ENCODE data around the gene PRR15L. TPM values are rescaled to one million over a fixed set of nuclear protein-coding genes. Genes with fewer than 3 reads are reported as not detected.

Gene PRR15L
- total RNA-seq, 1 experiment from 2014 or later, result not detected

DNA sequence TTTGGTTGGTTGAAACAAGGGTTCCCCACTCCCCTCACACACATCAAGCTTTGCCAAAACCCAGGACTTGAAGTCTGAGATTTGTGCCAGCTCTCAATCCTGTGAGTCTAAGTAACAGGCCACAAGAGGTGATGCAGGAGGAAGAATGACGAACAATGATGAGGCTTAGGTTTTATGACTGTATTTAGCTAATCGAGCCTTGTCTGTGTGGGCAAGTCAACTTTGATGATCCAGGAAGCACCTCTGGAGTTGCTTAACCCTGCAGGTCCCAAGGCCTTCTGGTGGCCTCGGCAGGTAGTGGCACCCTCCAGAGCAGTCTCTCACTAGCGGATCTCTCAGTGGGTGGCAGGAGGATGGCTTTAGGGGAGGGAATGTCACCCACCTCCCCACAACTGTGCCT is 41.9 kb upstream of the PRR15L start:
- no peaks in the 10 kb centered on the region for H3K79me2 ChIP-seq (ENCODE audit: insufficient read depth, low read length)
- Mint-ChIP-seq H3K9me3 (no peaks in the 10 kb centered on the region; a peak in 1 of 5 replicates), H3K27me3 (ENCODE audit: low read depth) (no peaks in the 10 kb centered on the region; the same call in 1 of the 2 replicates), H3K36me3 (ENCODE audit: insufficient read depth in 1 of 3, low read depth in 3 of 3) (no peaks in the 10 kb centered on the region), H3K4me3 (no peak overlapping the region), H3K4me1 (peaks cover 55 to 58% of the 10 kb centered on the region in 2 experiments), H3K27ac (peak overlapping the region in 2 of 3 experiments; percentile 15 to 54; a peak in 3 of 7 replicates)
- DNase-seq, result no peak
- H4K5ac ChIP-seq (ENCODE audit: insufficient read length, low read depth, low read length), result no peak overlapping the region
- no peak overlapping the region for H3K56ac ChIP-seq (ENCODE audit: insufficient read length, low read depth, low read length)
- H2BK12ac ChIP-seq (ENCODE audit: insufficient read length, low read depth, low read length), result no peak overlapping the region
- H3K27me3 ChIP-seq (ENCODE audit: insufficient read depth, low read length), result no peaks in the 10 kb centered on the region
- H3K79me1 ChIP-seq (ENCODE audit: insufficient read depth, low read depth, low read length, poor library complexity, severe bottlenecking), result no peaks in the 10 kb centered on the region
- no peak overlapping the region for H2AFZ ChIP-seq (ENCODE audit: low read length)
- no peak overlapping the region for H2BK20ac ChIP-seq (ENCODE audit: low read depth, low read length, poor library complexity, severe bottlenecking)
- no peak overlapping the region for H3K23ac ChIP-seq (ENCODE audit: insufficient read length, low read depth, low read length)
- no peak overlapping the region for H3K9ac ChIP-seq (ENCODE audit: extremely low read depth, insufficient read length, low read length)
- H2BK5ac ChIP-seq (ENCODE audit: insufficient read length, low read length), result no peak overlapping the region
- WGBS (ENCODE audit: extremely low coverage, insufficient read length, low lambda C conversion rate), result no CpG with 5 or more reads among the region's 4 CpGs
- H3K9me3 ChIP-seq (ENCODE audit: control insufficient read depth, low read depth, low read length), result no peaks in the 10 kb centered on the region
- H3K27ac ChIP-seq (ENCODE audit: insufficient read length, low read depth, low read length), result no peak overlapping the region
- H2AK5ac ChIP-seq (ENCODE audit: insufficient read length, low read length), result no peak overlapping the region
- H4K91ac ChIP-seq (ENCODE audit: insufficient read length, low read depth, low read length), result no peak overlapping the region
- no peak overlapping the region for H2BK120ac ChIP-seq (ENCODE audit: low read depth, low read length, poor library complexity, severe bottlenecking)
- no peak overlapping the region for H3K4ac ChIP-seq (ENCODE audit: low read depth, low read length)
- H3K23me2 ChIP-seq (ENCODE audit: insufficient read length, low read depth, low read length, poor library complexity, severe bottlenecking), result no peaks in the 10 kb centered on the region
- H4K20me1 ChIP-seq (ENCODE audit: control insufficient read depth, insufficient read depth, insufficient read length), result no peaks in the 10 kb centered on the region
- TF ChIP-seq CTCF (conservative IDR thresholded peaks at IDR 0.05), result no peak; the same call in 2 of the 3 replicates
- H3T11ph ChIP-seq (ENCODE audit: low read length), result no peak overlapping the region
- no peak overlapping the region for H3K14ac ChIP-seq (ENCODE audit: insufficient read depth, low read length)
- peaks cover 17% of the 10 kb centered on the region; the same call in 1 of the 2 replicates for H3K4me1 ChIP-seq (ENCODE audit: insufficient read depth, low read length)
- H2BK15ac ChIP-seq (ENCODE audit: low read depth, low read length), result no peak overlapping the region
- H4K8ac ChIP-seq (replicated peaks; ENCODE audit: insufficient read length, low read depth, low read length), result no peak overlapping the region
- H3K4me2 ChIP-seq (ENCODE audit: insufficient read depth, insufficient read length, low read length), result no peak overlapping the region
- no peak overlapping the region for H3K18ac ChIP-seq (ENCODE audit: insufficient read length, low read depth, low read length)
